ENCODE data around the gene IFITM1. TPM values are rescaled to one million over a fixed set of nuclear protein-coding genes. Genes with fewer than 3 reads are reported as not detected.
"Not testable (repeated sequence)": the region's sequence is repeated elsewhere in the genome, so short reads cannot be mapped to it uniquely, and the experiment has no call there.

The IFITM1 gene
- total and polyA plus RNA-seq, 2 donors (not counting 3 experiments of a cell fraction or from before 2014, with no cell fraction given) = 11.5 to 24.6 TPM

DNA sequence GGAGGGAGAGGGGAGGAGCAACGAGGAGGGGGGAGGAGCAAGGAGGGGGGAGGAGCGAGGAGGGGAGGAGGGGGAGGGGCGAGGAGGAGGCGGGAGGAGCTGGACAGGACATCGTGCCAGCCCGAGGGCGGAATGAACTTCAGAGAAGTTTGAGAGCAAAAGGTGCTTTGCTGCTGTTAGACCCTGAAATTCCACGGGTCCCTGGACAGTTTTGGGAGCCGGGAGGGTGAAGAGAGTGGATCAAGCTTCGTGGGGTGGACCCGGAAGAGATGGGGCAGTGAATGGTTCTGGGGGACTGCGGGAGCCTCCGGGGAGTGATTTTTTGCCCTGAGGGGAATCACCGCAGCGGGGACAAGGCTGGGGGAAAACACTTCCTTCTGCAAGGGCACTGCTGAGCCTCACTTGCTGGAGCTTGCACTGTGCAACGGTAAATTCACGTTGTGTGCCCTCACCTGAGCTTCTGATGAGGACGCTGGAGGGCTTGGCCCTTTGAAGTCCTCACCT is 46.3 kb upstream of the IFITM1 start:
- BruUV-seq (replicated peaks) = no TSS peak
- Histone ChIP-seq H3K79me2 (ENCODE audit: control insufficient read depth, insufficient read depth, low read length) (no peaks in the 10 kb centered on the region), H4K20me1 (replicated peaks; ENCODE audit: control insufficient read depth, extremely low read depth, insufficient read depth, low read length) (no peaks in the 10 kb centered on the region), H3K27ac (ENCODE audit: insufficient read depth, low read depth, low read length) (no peak overlapping the region), H3K9me3 (replicated peaks; ENCODE audit: control insufficient read depth, insufficient read depth, low read length) (no peaks in the 10 kb centered on the region), H3K4me1 (ENCODE audit: control insufficient read depth, extremely low read depth, insufficient read depth, low read length) (no peaks in the 10 kb centered on the region), H3K4me2 (ENCODE audit: insufficient read depth, low read length) (no peak overlapping the region), H2AFZ (ENCODE audit: low read depth, low read length) (no peak overlapping the region), H3K36me3 (ENCODE audit: control insufficient read depth in 2 of 2, extremely low read depth in 1 of 2, insufficient read depth in 2 of 2, low read length in 2 of 2) (no peaks in the 10 kb centered on the region), H3K9me1 (replicated peaks; ENCODE audit: control insufficient read depth, extremely low read depth, insufficient read depth, low read length) (no peaks in the 10 kb centered on the region), H3K4me3 (replicated peaks in 1 of 3; ENCODE audit: insufficient read depth in 1 of 3, low read depth in 1 of 3, low read length in 3 of 3) (no peak overlapping the region), H3K9ac (replicated peaks; ENCODE audit: extremely low read depth, insufficient read depth, low read length) (no peak overlapping the region), H3K27me3 (ENCODE audit: control insufficient read depth in 2 of 2, insufficient read depth in 2 of 2, low read length in 2 of 2) (peaks cover 0 to 2% of the 10 kb centered on the region in 2 experiments)
- dilution Hi-C loops (cut with MboI; ENCODE audit: extremely low pct_ligation_motif_present, low sequenced_read_pairs) = no loop called here
- FAIRE-seq (no peak), DNase-seq (ENCODE audit: low read depth, low spot score) (no peak)
- intact Hi-C loops (cut with micrococcal nuclease) = no loop called here
- POLR2A ChIA-PET = interaction anchor here (0.9 kb wide), 1 partner anchor 86 kb away, joined by 5 read pairs; no protein-coding TSS in a partner anchor
- CTCF ChIA-PET = interaction anchor here (1.6 to 2.2 kb wide), 2 partner anchors 17 kb away, joined by 6 to 8 read pairs; no protein-coding TSS in a partner anchor
- no peak for TF ChIP-seq MYC (IDR thresholded peaks at IDR 0.05; ENCODE audit: low read depth, low read length)
- no peak for TF ChIP-seq JUN (IDR thresholded peaks at IDR 0.05; ENCODE audit: borderline replicate concordance, insufficient read depth, insufficient read length, low read depth)
- TF ChIP-seq FOS (IDR thresholded peaks at IDR 0.05; ENCODE audit: borderline replicate concordance, insufficient read depth, low read length) = no peak
- TF ChIP-seq POLR2AphosphoS5 (IDR thresholded peaks at IDR 0.05; ENCODE audit: insufficient read depth, low read depth, low read length) = no peak
- TF ChIP-seq, protein P1, sequence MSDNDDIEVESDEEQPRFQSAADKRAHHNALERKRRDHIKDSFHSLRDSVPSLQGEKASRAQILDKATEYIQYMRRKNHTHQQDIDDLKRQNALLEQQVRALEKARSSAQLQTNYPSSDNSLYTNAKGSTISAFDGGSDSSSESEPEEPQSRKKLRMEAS (IDR thresholded peaks at IDR 0.05; ENCODE audit: insufficient read depth, insufficient read length) = no peak
- TF ChIP-seq EZH2 (IDR thresholded peaks at IDR 0.05; ENCODE audit: borderline replicate concordance, low read depth, low read length, severe bottlenecking) = no peak
- no peak for TF ChIP-seq POLR2A (IDR thresholded peaks at IDR 0.05; ENCODE audit: low read depth, low read length)
- TF ChIP-seq, protein P2, sequence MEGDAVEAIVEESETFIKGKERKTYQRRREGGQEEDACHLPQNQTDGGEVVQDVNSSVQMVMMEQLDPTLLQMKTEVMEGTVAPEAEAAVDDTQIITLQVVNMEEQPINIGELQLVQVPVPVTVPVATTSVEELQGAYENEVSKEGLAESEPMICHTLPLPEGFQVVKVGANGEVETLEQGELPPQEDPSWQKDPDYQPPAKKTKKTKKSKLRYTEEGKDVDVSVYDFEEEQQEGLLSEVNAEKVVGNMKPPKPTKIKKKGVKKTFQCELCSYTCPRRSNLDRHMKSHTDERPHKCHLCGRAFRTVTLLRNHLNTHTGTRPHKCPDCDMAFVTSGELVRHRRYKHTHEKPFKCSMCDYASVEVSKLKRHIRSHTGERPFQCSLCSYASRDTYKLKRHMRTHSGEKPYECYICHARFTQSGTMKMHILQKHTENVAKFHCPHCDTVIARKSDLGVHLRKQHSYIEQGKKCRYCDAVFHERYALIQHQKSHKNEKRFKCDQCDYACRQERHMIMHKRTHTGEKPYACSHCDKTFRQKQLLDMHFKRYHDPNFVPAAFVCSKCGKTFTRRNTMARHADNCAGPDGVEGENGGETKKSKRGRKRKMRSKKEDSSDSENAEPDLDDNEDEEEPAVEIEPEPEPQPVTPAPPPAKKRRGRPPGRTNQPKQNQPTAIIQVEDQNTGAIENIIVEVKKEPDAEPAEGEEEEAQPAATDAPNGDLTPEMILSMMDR (IDR thresholded peaks at IDR 0.05; ENCODE audit: extremely low read depth in 1 of 2, insufficient read depth in 1 of 2, low read depth in 1 of 2, low read length in 2 of 2) = no peak
- no peak for TF ChIP-seq GATA2 (IDR thresholded peaks at IDR 0.05; ENCODE audit: insufficient read depth, insufficient read length, low read depth, low read length)

DNA sequence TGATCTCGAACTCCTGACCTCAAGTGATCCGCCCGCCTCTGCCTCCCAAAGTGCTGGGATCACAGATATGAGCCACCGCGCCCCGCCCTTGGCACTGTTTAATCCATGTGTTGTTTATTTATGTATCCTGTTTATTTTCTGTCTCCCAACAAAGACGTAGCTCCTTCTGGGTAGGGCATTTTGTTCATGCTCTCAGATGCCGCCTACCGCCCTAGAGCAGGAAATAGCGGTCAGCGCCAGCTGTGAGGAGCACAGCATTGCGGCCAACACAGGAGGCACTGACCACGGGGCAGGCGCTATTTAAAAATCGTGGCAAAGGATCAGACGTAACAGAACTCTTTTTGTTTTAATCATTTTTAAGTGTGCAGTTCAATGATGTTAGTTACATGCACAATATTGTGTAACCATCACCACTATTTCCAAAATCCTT is 45.1 kb upstream of the IFITM1 start:
- H3K9ac ChIP-seq (replicated peaks; ENCODE audit: extremely low read depth, insufficient read depth, low read length); BruUV-seq (replicated peaks); H3K27ac ChIP-seq (ENCODE audit: insufficient read depth, low read depth, low read length); H3K4me3 ChIP-seq (replicated peaks in 1 of 3; ENCODE audit: insufficient read depth in 1 of 3, low read depth in 1 of 3, low read length in 3 of 3); H3K4me1 ChIP-seq (ENCODE audit: control insufficient read depth, extremely low read depth, insufficient read depth, low read length); H3K9me1 ChIP-seq (replicated peaks; ENCODE audit: control insufficient read depth, extremely low read depth, insufficient read depth, low read length); H3K9me3 ChIP-seq (replicated peaks; ENCODE audit: control insufficient read depth, insufficient read depth, low read length); DNase-seq (ENCODE audit: low read depth, low spot score); H2AFZ ChIP-seq (ENCODE audit: low read depth, low read length); POLR2A ChIA-PET; dilution Hi-C loops (cut with MboI; ENCODE audit: extremely low pct_ligation_motif_present, low sequenced_read_pairs); H4K20me1 ChIP-seq (replicated peaks; ENCODE audit: control insufficient read depth, extremely low read depth, insufficient read depth, low read length); H3K4me2 ChIP-seq (ENCODE audit: insufficient read depth, low read length); H3K79me2 ChIP-seq (ENCODE audit: control insufficient read depth, insufficient read depth, low read length); FAIRE-seq; intact Hi-C loops (cut with micrococcal nuclease); H3K27me3 ChIP-seq (ENCODE audit: control insufficient read depth in 2 of 2, insufficient read depth in 2 of 2, low read length in 2 of 2); H3K36me3 ChIP-seq (ENCODE audit: control insufficient read depth in 2 of 2, extremely low read depth in 1 of 2, insufficient read depth in 2 of 2, low read length in 2 of 2): not testable (repeated sequence)
- CTCF ChIA-PET = interaction anchor here (1.0 to 1.6 kb wide), 2 partner anchors 18 to 21 kb away, joined by 3 to 6 read pairs; no protein-coding TSS in a partner anchor
